K562 (cell line): ENCODE data around the gene LAMTOR1. TPM values are rescaled to one million over a fixed set of nuclear protein-coding genes. Genes with fewer than 3 reads are reported as not detected.

ENCODE experiments used
- BCL6 ChIP-seq: fragments of 250-450 bp; sonication (Bioruptor Pico); IDR thresholded peaks from 2 replicates; pipeline ENCODE4 v1.4.0; 2020
- CCNT2 ChIP-seq: IDR thresholded peaks from 2 replicates; pipeline ENCODE4 v1.6.1; 2011; ENCODE audit warnings: borderline replicate concordance, low read depth, mild to moderate bottlenecking, moderate library complexity, mixed read lengths, low read length; ENCODE audit not compliant: insufficient read length; ENCODE audit errors: extremely low read depth
- ELF1 ChIP-seq: fragments of 200-800 bp; sonication (Bioruptor generic); IDR thresholded peaks from 2 replicates; pipeline ENCODE4 v1.6.1; 2016; ENCODE audit warnings: missing genetic modification characterization, missing compliant biosample characterization
- FOXJ3 ChIP-seq: sonication (generic); formaldehyde crosslinking; IDR thresholded peaks from 2 replicates; pipeline ENCODE4 v1.4.0; 2020; ENCODE audit warnings: mild to moderate bottlenecking, missing genetic modification reagents
- KAT2B ChIP-seq: IDR thresholded peaks from one replicate; pipeline ENCODE4 v1.6.1; 2012; ENCODE audit warnings: low read depth, mild to moderate bottlenecking, control low read depth, inconsistent platforms, low read length, moderate library complexity
- MCM2 ChIP-seq: fragments of 450-650 bp; IDR thresholded peaks from 2 replicates; pipeline ENCODE4 v1.6.1; 2017; ENCODE audit warnings: low read depth, mild to moderate bottlenecking
- MCM7 ChIP-seq, 2 experiments: fragments of 450-650 bp; IDR thresholded peaks; 2 replicates each; pipeline ENCODE4 v1.6.1; 2016 to 2018
- NFIX ChIP-seq: fragments of 250-450 bp; sonication (Bioruptor Pico); IDR thresholded peaks from 2 replicates; pipeline ENCODE4 v1.4.0; 2020; ENCODE audit warnings: low read depth, mild to moderate bottlenecking, moderate library complexity
- PKNOX1 ChIP-seq: fragments of 450-650 bp; IDR thresholded peaks from 2 replicates; pipeline ENCODE4 v1.6.1; 2016
- RNF2 ChIP-seq: sonication (generic); IDR thresholded peaks from 2 replicates; pipeline ENCODE4 v1.6.1; 2016
- RNF219 ChIP-seq: fragments of 250-450 bp; sonication (Bioruptor Pico); IDR thresholded peaks from 2 replicates; pipeline ENCODE4 v1.5.0; 2022; ENCODE audit warnings: mild to moderate bottlenecking
- SMARCA5 ChIP-seq: fragments of 450-650 bp; IDR thresholded peaks from 2 replicates; pipeline ENCODE4 v1.6.1; 2016
- SMARCB1 ChIP-seq: IDR thresholded peaks from 2 replicates; pipeline ENCODE4 v1.6.1; 2011; ENCODE audit warnings: improper control_type of control experiment, low read depth; ENCODE audit not compliant: insufficient read length
- SNAPC5 ChIP-seq: fragments of 250-450 bp; sonication (Bioruptor Pico); IDR thresholded peaks from 2 replicates; pipeline ENCODE4 v1.8.0; 2021; ENCODE audit warnings: moderate library complexity, mild to moderate bottlenecking, inconsistent platforms
- TCF3 ChIP-seq: sonication (generic); formaldehyde crosslinking; IDR thresholded peaks from 2 replicates; pipeline ENCODE4 v1.4.0; 2020; ENCODE audit warnings: mild to moderate bottlenecking, missing genetic modification reagents
- TGIF2 ChIP-seq: sonication (generic); formaldehyde crosslinking; IDR thresholded peaks from 2 replicates; pipeline ENCODE4 v1.8.1; 2022; ENCODE audit warnings: mild to moderate bottlenecking, missing genetic modification reagents, moderate library complexity
- THRA ChIP-seq: fragments of 450-650 bp; IDR thresholded peaks from 2 replicates; pipeline ENCODE4 v1.6.1; 2017; ENCODE audit warnings: mild to moderate bottlenecking, moderate library complexity
- THRB ChIP-seq: fragments of 450-650 bp; formaldehyde crosslinking; conservative IDR thresholded peaks from 2 replicates; pipeline ENCODE4 v1.4.0; 2022; ENCODE audit warnings: mild to moderate bottlenecking, missing genetic modification characterization
- ZHX1 ChIP-seq: fragments of 150-350 bp; conservative IDR thresholded peaks from 2 replicates; pipeline ENCODE4 v1.6.1; 2014; ENCODE audit warnings: low read length
- ZNF124 ChIP-seq: sonication (generic); formaldehyde crosslinking; IDR thresholded peaks from 2 replicates; pipeline ENCODE4 v1.8.1; 2022; ENCODE audit warnings: missing genetic modification reagents
- polyA plus RNA-seq, 8 experiments: library from polyadenylated mRNA; depleted of rRNA in 4 of 8; stranded (reverse) in 5 of 8; unstranded in 3 of 8; fragments of >200 nt; fragmentation: Nextera tagmentation in 2 of 8; fragmentation: Illumina TruSeq in 1 of 8; extraction: Ambion mirVana in 2 of 8; extraction: Trizol in 1 of 8; gene quantifications; 2 replicates each; pipeline versions ENCODE4 v1.2.1 to v1.2.3, GENCODE V29; 2011 to 2014; ENCODE audit warnings: inconsistent platforms in 1 of 8, missing spikeins in 1 of 8
- total RNA-seq, 7 experiments: library from RNA; depleted of rRNA in 6 of 7; stranded (reverse); fragments of >200 nt in 6 of 7; fragmentation: Illumina TruSeq in 2 of 7; extraction: Trizol in 2 of 7; gene quantifications; 2 replicates each; pipeline versions ENCODE4 v1.2.1 to v1.2.3, GENCODE V29; 2011 to 2021; ENCODE audit warnings: low replicate concordance in 1 of 7

Gene LAMTOR1
- total and polyA plus RNA-seq, 9 of the 15 experiments (the other 6 are each of a cell fraction or from before 2014, with no cell fraction given) = 62.6 to 104 (median 85.3) TPM

GRCh38 chr11:72102946-72103753 is at the start of gene LAMTOR1 (continued):
- TF ChIP-seq RNF219 (CRISPR knock-in tag) (no peak; the same call in 1 of the 2 replicates), SMARCA5 (no peak), THRA (no peak; the same call in 1 of the 2 replicates), MCM2 (no peak), ZHX1 (no peak), SMARCB1 (no peak), THRB (CRISPR knock-in tag) (no peak), FOXJ3 (CRISPR knock-in tag) (no peak), MCM7 (IDR thresholded peaks at IDR 0.05) (no peak), NFIX (CRISPR knock-in tag) (no peak), ELF1 (peak; percentile 96), ZNF124 (CRISPR knock-in tag) (no peak), KAT2B (no peak), SNAPC5 (CRISPR knock-in tag) (no peak), TGIF2 (CRISPR knock-in tag) (no peak), RNF2 (0 out of 2 replicates have a peak, but pooled peaks have one; percentile 49), CCNT2 (peak; percentile 79), TCF3 (CRISPR knock-in tag) (0 out of 2 replicates have a peak, but pooled peaks have one; percentile 15), BCL6 (no peak), PKNOX1 (peak; percentile 45)
